ENCODE results near the gene CPT2.
"Not testable (repeated sequence)": the region's sequence is repeated elsewhere in the genome, so short reads cannot be mapped to it uniquely, and the experiment has no call there.

CPT2 gene

DNA sequence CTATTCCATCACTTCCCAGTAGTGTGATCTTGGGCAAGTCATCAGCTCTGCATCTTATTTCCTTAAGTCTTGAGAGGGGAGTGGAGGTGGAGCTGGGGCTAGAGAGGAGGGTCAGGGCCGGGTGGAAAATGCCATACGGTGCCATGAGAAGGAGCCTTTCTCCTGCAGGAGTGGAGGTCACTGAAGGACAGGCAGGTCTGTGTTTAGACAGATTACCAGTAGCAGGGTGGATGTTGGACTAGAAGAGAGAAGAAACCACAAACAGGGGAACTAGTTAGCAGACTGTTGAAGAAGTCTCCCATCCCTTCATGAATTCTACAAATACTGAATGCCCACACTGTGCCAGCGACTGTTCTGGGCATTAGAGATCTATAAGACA is 13.9 kb upstream of the CPT2 start:
- DNase-seq, result no peak

DNA sequence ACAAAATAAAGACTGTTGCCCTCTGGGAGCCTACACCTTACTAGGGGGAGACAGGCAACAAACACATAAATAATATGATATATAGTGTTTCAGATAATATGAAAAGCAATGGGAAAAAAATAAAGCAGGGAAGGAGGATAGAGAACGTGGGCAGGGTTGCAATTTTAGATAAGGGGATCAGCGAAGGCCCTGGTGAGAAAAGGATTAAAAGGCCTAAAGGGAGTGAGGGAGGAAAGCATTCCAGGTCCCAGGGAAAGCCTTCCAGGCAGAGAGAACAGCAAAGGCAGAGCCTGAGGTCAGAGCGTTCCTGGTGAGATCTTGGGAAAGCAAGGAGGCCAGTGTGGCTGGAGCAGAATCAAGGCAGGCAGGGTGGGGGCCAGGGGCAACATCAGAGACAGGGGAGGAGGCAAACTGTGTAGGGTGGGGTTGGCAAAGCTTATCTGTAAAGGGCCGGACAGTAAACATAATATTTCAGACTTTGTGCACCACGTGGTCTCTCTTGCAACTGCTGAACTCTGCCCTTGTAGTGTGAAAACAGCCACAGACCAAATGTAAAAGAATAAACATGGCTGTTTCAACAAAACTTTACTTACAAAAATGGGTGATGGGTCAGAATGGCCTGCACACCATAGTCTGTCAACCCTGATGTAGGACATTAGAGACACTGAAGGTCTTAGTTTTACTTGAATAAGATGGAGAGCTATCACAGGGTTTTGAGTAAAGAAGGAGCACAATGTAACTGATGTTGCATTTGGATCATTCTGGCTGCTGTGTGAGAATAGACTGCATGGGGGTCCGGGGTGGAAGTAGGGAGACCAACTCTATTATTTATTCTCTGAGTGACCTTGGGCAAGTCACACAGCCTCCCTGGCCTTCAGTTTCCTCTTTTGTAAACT is 13.3 kb upstream of the CPT2 start:
- DNase-seq, result no peak

GRCh38 chr1:53185955-53186297 is 10.7 kb upstream of the CPT2 start:
- DNase-seq, result not testable (repeated sequence)

- no peak for DNase-seq
These were observed 10.1 kb upstream of the CPT2 start for GRCh38 chr1:53186533-53186932.

- DNase-seq, result no peak
These were observed 9.2 kb upstream of the CPT2 start for GRCh38 chr1:53187401-53187800.

- no peak for DNase-seq
These were observed 8.5 kb upstream of the CPT2 start for GRCh38 chr1:53188099-53188498.

GRCh38 chr1:53189061-53189460 is 7.6 kb upstream of the CPT2 start:
- DNase-seq, result no peak

- DNase-seq, result no peak
These were observed 6.4 kb upstream of the CPT2 start for GRCh38 chr1:53190210-53190611.

- no peak for DNase-seq
These were observed 1.2 kb upstream of the CPT2 start for GRCh38 chr1:53195246-53196016.

DNA sequence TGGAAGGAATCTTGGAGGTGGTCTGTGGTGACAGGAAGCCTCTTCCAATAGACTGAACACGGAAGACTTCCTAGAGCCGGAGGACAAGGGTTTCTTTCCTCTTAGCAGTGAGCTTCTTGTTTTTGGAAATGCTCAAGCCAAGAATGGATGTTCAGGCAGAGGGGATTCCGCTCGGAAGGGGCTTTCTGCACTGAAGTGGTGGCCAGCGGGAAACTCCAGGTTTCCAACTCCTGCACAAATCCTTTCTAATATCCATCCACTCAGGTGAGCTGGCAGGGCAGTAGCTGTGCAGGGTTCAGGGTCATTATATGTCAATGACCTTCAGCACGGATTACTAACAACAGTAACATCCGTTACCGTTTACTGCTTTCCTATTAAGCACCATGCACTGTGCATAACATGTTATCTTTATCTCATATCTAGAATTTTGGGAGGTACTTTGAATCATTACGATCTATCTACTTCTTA is 573 bp upstream of the CPT2 start:
- no peak for DNase-seq

DNA sequence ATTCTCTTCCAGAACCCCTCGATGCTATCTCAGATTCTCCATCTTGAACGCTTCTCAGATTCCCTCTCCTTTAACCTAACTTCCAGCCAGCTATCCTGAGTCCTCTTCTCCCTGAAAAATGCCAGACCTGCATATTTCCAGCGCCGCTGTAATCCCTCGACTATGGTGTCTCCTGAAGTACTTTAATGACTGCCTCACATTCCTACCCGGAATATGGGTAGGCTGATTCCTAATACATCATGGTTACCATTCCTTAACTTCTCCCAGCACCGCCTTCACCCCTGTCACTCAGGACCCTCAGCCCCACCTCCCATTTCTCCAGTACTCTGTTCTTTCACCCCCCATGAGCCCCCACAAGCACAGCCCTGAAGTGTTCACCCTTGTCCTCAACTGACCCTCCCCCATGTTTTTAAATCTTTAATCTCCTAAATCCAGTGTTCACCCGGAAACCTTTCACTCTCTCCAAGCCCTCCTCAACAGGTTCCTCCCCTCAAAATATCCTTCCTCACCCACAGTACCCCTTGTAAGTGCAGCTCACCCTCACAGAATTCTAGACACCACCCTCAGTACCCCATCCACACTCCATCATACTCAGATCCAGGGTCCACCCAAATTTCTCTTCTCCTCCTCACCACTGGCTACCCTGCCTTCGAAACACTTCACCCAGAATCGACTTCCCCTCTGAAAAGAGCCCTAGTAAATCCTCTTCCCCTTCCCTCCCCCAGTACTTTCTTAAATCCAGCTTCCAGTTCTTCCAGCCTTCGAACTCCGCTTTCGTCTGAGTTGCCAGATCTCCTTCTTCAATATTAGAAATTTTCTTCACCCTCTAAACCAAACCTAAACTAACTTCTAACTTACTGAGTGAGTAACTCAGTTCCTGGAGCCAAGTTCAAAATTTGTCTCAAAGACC is 922 bp downstream of the CPT2 start:
- no peak for DNase-seq

- no peak for DNase-seq
These were observed 1.6 kb downstream of the CPT2 start for GRCh38 chr1:53198241-53198651.

GRCh38 chr1:53203466-53203865 is 6.8 kb downstream of the CPT2 start:
- DNase-seq, result no peak

- DNase-seq, result not testable (repeated sequence)
These were observed 8.9 kb downstream of the CPT2 start for GRCh38 chr1:53205496-53205895.

DNA sequence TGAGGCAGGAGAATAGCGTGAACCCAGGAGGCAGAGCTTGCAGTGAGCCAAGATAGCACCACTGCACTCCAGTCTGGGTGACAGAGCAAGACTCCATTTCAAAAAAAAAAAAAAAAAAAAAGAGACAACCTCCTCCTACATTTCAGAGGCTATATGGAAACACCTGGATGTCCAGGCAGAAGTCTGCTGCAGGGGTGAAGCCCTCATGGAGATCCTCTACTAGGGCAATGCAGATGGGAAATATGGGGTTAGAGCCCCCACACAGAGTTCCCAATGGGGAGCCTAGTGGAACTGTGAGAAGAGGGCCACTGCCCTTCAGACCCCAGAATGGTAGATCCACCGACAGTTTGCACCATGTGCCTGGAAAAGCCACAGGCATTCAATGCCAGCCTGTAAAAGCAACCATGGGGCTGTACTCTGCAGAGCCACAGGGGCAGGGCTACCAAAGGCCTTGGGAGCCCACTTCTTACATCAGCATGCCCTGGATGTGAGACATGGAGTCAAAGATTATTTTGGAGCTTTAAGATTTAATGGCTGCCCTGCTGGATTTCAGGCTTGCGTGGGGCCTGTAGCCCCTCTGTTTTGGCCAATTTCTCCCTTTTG is 9.6 kb downstream of the CPT2 start:
- not testable (repeated sequence) for DNase-seq

DNA sequence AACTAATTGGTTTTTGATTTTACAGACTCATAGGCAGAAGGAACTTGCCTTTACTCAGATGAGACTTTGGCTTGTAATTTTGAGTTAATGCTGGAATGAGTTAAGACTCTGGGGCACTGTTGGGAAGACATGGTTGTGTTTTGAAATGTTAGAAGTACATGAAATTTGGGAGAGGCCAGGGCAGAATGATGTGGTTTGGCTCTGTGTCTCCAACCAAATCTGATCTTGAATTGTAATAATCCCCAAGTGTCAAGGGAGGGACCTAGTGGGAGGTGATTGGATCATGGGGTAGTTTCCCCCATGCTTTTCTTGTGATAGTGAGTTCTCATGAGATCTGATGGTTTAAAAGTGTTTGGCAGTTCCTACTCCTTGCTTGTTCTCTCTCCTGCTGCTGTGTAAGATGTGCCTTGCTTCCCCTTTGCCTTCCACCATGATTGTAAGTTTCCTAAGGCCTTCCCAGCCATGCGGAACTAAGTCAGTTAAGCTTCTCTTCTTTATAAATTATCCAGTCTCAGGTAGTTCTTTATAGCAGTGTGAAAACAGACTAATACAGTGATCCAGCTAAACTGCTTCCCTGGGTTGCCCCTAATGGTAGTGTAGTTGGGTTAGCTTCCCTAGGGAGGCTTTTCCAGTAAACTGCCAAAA is 10.2 kb downstream of the CPT2 start:
- no peak for DNase-seq

GRCh38 chr1:53207726-53208125 is 11.1 kb downstream of the CPT2 start:
- DNase-seq, result no peak

- DNase-seq, result no peak
These were observed 13.7 kb downstream of the CPT2 start for GRCh38 chr1:53210352-53210751.

GRCh38 chr1:53210954-53211353 is 14.3 kb downstream of the CPT2 start:
- DNase-seq, result no peak

DNA sequence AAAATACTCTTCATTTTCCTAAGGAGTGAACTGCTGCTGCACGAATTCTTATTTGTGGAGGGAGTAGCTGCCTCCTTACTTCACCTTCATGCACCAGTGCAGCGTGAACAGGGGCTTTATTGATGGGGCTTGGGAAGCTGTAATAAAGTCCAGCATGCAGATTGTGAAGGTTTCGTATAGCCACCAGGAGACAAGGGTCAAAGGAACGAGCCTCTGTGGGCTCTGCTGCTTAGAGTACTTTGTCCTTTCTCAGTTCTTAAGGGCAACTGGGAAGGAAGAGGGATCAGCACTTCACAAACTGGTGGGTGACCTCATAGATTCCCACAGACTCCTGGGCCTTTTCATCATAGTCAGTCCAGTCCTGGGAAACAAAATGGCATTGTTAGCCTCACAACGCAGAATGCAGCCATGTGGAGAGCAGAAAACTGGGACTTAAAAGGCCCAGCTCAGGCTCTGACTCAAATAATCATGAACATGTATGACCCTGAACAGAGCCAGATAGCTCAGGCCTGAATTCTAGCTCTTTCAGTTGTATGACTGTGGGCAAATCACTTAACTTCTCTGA is 17.8 kb downstream of the CPT2 start:
- no peak for DNase-seq

GRCh38 chr1:53218201-53218600 is 21.6 kb downstream of the CPT2 start:
- no peak for DNase-seq

GRCh38 chr1:53219711-53220110 is 23.1 kb downstream of the CPT2 start:
- DNase-seq, result no peak

Data from CD4-positive, alpha-beta T cell treated with Interferon alpha-2 for 1 hour (primary cell).